GM12874 (cell line): ENCODE measurements around the gene NRIP2.

Experiments
- TF ChIP-seq, protein P1 (sequence below): IDR thresholded peaks from 2 replicates; pipeline ENCODE4 v1.5.1; 2011; ENCODE audit warnings: low read depth, mild to moderate bottlenecking, control low read depth, low read length, moderate library complexity; ENCODE audit not compliant: insufficient read depth

The NRIP2 gene

DNA sequence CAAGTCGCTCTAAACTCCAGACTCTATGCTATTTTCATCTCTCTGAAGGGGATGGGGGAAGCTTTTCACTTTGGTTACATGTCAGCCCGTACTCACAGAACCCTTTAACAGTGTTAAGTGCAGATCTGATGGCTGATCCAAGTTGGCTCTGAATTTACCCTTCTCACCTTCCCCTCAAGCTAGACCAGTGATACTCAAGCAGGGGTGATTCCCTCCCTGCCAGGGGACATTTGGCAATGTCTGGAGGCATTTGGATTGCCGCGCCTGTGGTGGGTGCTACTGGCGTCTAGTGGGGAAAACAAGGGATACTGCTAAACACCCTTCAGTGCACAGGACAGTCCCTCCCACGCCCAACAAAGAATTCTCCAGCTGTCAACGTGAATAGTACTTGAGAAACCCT, 28.0 kb upstream of the NRIP2 start:
- TF ChIP-seq, protein P1, sequence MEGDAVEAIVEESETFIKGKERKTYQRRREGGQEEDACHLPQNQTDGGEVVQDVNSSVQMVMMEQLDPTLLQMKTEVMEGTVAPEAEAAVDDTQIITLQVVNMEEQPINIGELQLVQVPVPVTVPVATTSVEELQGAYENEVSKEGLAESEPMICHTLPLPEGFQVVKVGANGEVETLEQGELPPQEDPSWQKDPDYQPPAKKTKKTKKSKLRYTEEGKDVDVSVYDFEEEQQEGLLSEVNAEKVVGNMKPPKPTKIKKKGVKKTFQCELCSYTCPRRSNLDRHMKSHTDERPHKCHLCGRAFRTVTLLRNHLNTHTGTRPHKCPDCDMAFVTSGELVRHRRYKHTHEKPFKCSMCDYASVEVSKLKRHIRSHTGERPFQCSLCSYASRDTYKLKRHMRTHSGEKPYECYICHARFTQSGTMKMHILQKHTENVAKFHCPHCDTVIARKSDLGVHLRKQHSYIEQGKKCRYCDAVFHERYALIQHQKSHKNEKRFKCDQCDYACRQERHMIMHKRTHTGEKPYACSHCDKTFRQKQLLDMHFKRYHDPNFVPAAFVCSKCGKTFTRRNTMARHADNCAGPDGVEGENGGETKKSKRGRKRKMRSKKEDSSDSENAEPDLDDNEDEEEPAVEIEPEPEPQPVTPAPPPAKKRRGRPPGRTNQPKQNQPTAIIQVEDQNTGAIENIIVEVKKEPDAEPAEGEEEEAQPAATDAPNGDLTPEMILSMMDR = no peak

DNA sequence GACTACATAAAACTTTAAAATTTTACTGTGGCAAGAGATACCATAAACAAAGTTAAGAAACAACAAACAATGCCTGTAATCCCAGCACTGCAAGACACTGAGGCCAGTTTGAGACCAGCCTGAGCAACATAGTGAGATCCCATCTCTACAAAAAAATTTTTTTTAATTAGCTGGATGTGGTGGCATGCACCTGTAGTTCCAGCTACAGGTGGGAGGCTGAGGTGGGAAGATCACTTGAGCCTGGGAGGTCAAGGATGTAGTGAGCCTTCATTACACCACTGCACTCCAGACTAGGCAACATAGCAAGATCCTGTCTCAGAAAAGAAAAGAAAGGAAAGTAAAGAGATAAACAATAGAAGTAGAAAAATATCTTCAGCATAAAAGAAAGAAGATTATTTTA, 25.3 kb upstream of the NRIP2 start:
- TF ChIP-seq, protein P1 = no peak

DNA sequence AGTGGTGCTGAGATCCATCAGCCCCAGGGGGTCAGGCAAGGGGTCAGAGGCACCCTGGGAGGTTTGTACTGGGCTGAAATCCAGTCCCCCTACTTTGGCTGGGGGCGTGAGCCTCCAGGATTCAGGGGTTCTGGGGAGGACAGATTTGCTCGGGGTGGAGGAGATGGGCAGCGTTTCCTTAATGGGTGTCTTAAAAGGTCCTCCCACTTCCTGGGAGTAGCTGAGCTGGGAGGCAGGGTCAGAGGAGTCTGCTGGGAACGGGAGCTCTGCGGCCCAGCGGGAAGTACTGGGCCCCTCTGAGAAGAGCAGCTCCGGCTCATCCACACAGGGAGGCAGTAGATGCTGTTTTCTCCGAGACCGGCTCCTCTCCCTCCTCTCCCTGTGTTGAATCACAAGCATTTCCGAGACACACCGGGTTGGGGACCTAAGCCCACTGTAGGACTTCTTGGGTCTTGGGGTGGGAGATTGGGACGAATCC, 24.1 kb upstream of the NRIP2 start:
- TF ChIP-seq, protein P1 = no peak

DNA sequence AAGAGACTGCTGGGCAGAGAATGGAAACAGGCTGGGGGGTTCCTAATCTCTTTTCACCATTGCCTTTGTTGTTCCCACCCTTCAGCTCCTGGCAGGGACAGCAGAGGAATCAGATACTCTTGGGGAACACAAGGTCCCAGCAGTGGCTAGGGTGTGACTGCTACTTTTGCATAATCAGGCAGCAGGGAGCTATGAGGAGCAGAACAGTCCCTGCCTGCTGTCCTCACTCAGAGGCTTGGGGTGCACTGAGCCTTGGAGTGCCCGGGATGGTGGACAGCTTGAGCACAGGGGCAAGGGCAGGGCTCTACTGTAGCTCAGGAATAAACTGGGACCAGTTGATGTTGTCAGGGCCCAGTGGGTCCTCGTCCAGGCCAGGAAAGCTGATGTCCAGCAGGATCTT, 23.5 kb upstream of the NRIP2 start:
- TF ChIP-seq, protein P1 = no peak

DNA sequence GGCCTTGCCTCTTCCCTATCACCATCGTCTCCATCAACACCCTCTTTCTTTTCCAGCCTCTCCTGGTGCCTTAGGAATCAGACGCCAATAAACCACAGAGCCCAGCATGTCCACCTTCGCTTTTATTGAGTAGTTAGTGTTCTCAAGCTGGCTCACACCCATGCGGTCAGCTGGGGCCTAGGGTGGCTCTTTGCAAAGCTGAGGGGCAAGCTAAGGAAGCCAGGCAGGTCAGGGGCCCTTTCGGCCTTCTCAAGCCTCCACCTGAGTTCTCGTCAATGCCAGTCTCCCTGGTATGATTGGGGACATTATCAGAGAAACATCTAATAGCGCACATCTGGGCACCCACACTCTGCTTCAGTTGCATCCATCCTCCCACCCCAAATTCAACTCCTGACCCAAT, 22.7 kb upstream of the NRIP2 start:
- TF ChIP-seq, protein P1 = no peak

DNA sequence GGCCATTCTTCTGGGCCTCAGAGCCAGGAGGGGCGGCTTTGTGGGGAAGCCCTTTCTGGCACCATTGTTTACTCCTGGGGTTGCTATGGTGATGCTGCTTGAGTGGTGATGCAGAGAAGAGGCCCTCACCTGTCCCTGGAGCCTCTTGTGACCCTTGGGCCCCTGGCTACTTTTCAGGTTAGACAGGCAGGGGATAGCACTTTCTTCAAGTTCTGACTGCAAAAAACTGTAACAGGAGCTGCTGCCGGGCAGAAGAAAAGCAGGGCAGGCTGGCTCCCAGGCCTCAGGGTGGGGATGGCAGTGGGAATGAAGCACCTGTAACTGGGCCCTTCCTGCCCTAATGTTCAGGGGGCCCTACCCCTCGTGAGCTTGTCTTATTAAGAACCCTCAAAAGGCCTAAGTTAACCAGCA, 22.2 kb upstream of the NRIP2 start, which contains the start of gene TEX52:
TSS of gene TEX52 (minus strand) at position 19 of the 411 bp plus-strand sequence. CDS start at position 6, 13 bp downstream.
- TF ChIP-seq, protein P1 = no peak

DNA sequence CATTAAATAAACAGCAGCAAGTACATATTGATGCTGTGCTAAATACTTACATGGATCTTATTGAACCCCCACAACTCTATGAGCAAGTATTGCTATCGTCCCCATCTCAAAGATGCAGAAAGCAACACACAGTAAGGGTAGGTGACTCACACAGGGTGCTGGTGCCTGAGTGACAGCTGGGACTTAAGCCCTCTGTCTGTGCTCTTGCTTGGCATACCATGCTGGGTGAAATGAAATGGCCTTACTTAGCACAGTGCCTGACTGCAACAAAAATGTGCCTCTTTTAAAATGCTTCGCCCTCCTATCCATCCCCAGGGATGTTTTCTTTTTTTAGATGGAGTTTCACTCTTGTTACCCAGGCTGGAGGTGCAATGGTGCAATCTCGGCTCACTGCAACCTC, 21.2 kb upstream of the NRIP2 start:
- TF ChIP-seq, protein P1 = no peak
